Endothelial cell of umbilical vein (primary cell): ENCODE measurements around the gene TSC22D3. TPM values are rescaled to one million over a fixed set of nuclear protein-coding genes. Genes with fewer than 3 reads are reported as not detected.

Experiments used
- BruUV-seq: library from RNA; stranded (reverse); fragments of 400-500 nt; replicated peaks from 2 replicates; lab custom pipeline; 2021; lab: Mats Ljungman, UMichigan
- CTCF ChIA-PET: fragments of 300-600, 350-600 bp; sonication (Branson Sonifier 250); formaldehyde crosslinking; loops from one replicate; lab custom pipeline; 2021; ENCODE audit warnings: antibody characterized with exemption, inconsistent platforms; lab: Charles Lee
- POLR2A ChIA-PET: fragments of 300-600, 350-600 bp; sonication (Branson Sonifier 250); formaldehyde crosslinking; loops from one replicate; lab custom pipeline; 2021; ENCODE audit warnings: antibody characterized with exemption, inconsistent platforms; lab: Charles Lee
- DNase-seq: peaks from one replicate; pipeline ENCODE4 v3.0.0-alpha.2; 2011; ENCODE audit warnings: low read depth, low spot score
- FAIRE-seq: peaks from 2 replicates; lab custom pipeline; 2011; peaks lifted over from hg19 to GRCh38; lab: Jason Lieb, UNC
- H2AFZ ChIP-seq: 2 replicates; pipeline ENCODE4 v1.6.0; 2012; ENCODE audit warnings: low read depth, low read length, control low read depth, inconsistent platforms
- H3K27ac ChIP-seq: 2 replicates; pipeline ENCODE4 v1.5.1; 2011; ENCODE audit warnings: low read depth, mild to moderate bottlenecking, control low read depth, low read length, moderate library complexity; ENCODE audit not compliant: insufficient read depth
- H3K27me3 ChIP-seq, 2 experiments: 2 replicates each; pipeline versions ENCODE4 v1.6.0 to v1.6.1; 2011; ENCODE audit warnings: low read length in 2 of 2, mixed read lengths in 1 of 2; ENCODE audit not compliant: control insufficient read depth in 2 of 2, insufficient read depth in 2 of 2
- H3K36me3 ChIP-seq, 2 experiments: 2 replicates in 1 of 2; 3 replicates in 1 of 2; pipeline ENCODE4 v1.5.1; 2011; ENCODE audit warnings: low read length in 2 of 2, mild to moderate bottlenecking in 1 of 2, moderate library complexity in 1 of 2; ENCODE audit not compliant: control insufficient read depth in 2 of 2, insufficient read depth in 2 of 2; ENCODE audit errors: extremely low read depth in 1 of 2
- H3K4me1 ChIP-seq: 3 replicates; pipeline ENCODE4 v1.5.1; 2011; ENCODE audit warnings: mild to moderate bottlenecking, low read length; ENCODE audit not compliant: control insufficient read depth, insufficient read depth; ENCODE audit errors: extremely low read depth
- H3K4me2 ChIP-seq: 2 replicates; pipeline ENCODE4 v1.6.1; 2011; ENCODE audit warnings: low read length, control low read depth, mixed read lengths; ENCODE audit not compliant: insufficient read depth
- H3K4me3 ChIP-seq, 3 experiments: fragments of 200-600 bp in 1 of 3; sonication (generic), shearing (Covaris generic) in 1 of 3; replicated peaks in 1 of 3; 2 replicates each; pipeline ENCODE4 v1.5.1; 2011 to 2016; ENCODE audit warnings: control low read depth in 3 of 3, low read length in 3 of 3, mild to moderate bottlenecking in 2 of 3, inconsistent platforms in 1 of 3, low read depth in 1 of 3, moderate library complexity in 1 of 3; ENCODE audit not compliant: insufficient read depth in 1 of 3
- H3K79me2 ChIP-seq: 2 replicates; pipeline ENCODE4 v1.6.0; 2012; ENCODE audit warnings: low read length, inconsistent platforms; ENCODE audit not compliant: control insufficient read depth, insufficient read depth
- H3K9ac ChIP-seq: replicated peaks from 2 replicates; pipeline ENCODE3; 2011; ENCODE audit warnings: low read length, control low read depth; ENCODE audit not compliant: insufficient read depth; ENCODE audit errors: extremely low read depth
- H3K9me1 ChIP-seq: replicated peaks from 3 replicates; pipeline ENCODE4 v1.6.0; 2011; ENCODE audit warnings: mild to moderate bottlenecking, low read length; ENCODE audit not compliant: control insufficient read depth, insufficient read depth; ENCODE audit errors: extremely low read depth
- H3K9me3 ChIP-seq: replicated peaks from 2 replicates; pipeline ENCODE4 v1.5.1; 2012; ENCODE audit warnings: low read length, inconsistent platforms; ENCODE audit not compliant: control insufficient read depth, insufficient read depth
- H4K20me1 ChIP-seq: replicated peaks from 2 replicates; pipeline ENCODE3; 2011; ENCODE audit warnings: mild to moderate bottlenecking, low read length; ENCODE audit not compliant: control insufficient read depth, insufficient read depth; ENCODE audit errors: extremely low read depth
- CTCF ChIP-seq, 2 donors: IDR thresholded peaks; 1 replicate in 1 of 2; 2 replicates in 1 of 2; pipeline ENCODE4 v1.5.1; 2011; ENCODE audit warnings: low read length in 2 of 2, mild to moderate bottlenecking in 2 of 2, moderate library complexity in 2 of 2, control low read depth in 1 of 2, inconsistent platforms in 1 of 2, low read depth in 1 of 2; ENCODE audit not compliant: insufficient read depth in 1 of 2; ENCODE audit errors: extremely low read depth in 1 of 2
- FOS ChIP-seq: IDR thresholded peaks from 2 replicates; pipeline ENCODE4 v1.6.1; 2011; ENCODE audit warnings: mild to moderate bottlenecking, low read length, moderate library complexity, borderline replicate concordance; ENCODE audit not compliant: insufficient read depth
- MYC ChIP-seq: IDR thresholded peaks from one replicate; pipeline ENCODE4 v1.6.1; 2011; ENCODE audit warnings: mild to moderate bottlenecking, low read depth, low read length
- POLR2A ChIP-seq: IDR thresholded peaks from 2 replicates; pipeline ENCODE4 v1.6.1; 2012; ENCODE audit warnings: low read depth, mild to moderate bottlenecking, control low read depth, low read length
- POLR2AphosphoS5 ChIP-seq: IDR thresholded peaks from 2 replicates; pipeline ENCODE4 v1.6.1; 2012; ENCODE audit warnings: low read depth, mild to moderate bottlenecking, control low read depth, low read length, moderate library complexity; ENCODE audit not compliant: insufficient read depth
- dilution Hi-C: fragments of 300-500 bp; cut with MboI; formaldehyde crosslinking; loops from one replicate; pipeline ENCODE4 v1.15.0; 2019; ENCODE audit warnings: low sequenced_read_pairs; ENCODE audit not compliant: extremely low pct_ligation_motif_present
- intact Hi-C: fragments of 100-400 bp; cut with micrococcal nuclease; formaldehyde crosslinking; loops from one replicate; pipeline ENCODE4 v1.10.0; 2022
- polyA plus RNA-seq, 4 experiments: library from polyadenylated mRNA; depleted of rRNA in 3 of 4; stranded (reverse) in 3 of 4; unstranded in 1 of 4; fragments of >200 nt; gene quantifications; 2 replicates each; pipeline versions ENCODE4 v1.2.1 to v1.2.3, GENCODE V29; 2011 to 2012; ENCODE audit warnings: missing spikeins in 1 of 4
- total RNA-seq: library from RNA; stranded (reverse); gene quantifications from 2 replicates; pipeline ENCODE4 v1.2.3, GENCODE V29; 2021

The TSC22D3 gene
- total and polyA plus RNA-seq, 2 donors (not counting 3 experiments of a cell fraction or from before 2014, with no cell fraction given) = 21.1 to 37.4 TPM

- H3K9me1 ChIP-seq = no peaks in the 10 kb centered on the region
- CTCF ChIA-PET = interaction anchor here (1.1 to 2.8 kb wide), 4 partner anchors 13 to 56 kb away, joined by 5 to 25 read pairs (median 10); partner anchors contain the start of genes NCBP2L and TSC22D3
- H3K4me1 ChIP-seq = peaks cover 32% of the 10 kb centered on the region
- no peak for FAIRE-seq
- TF ChIP-seq POLR2A (no peak), CTCF (IDR thresholded peaks at IDR 0.05; ENCODE audit: extremely low read depth in 1 of 2, insufficient read depth in 1 of 2, low read depth in 1 of 2, low read length in 2 of 2) (no peak), FOS (no peak), POLR2AphosphoS5 (no peak), MYC (no peak)
- H3K4me2 ChIP-seq = no peak overlapping the region
- DNase-seq = no peak
- H3K27ac ChIP-seq = no peak overlapping the region
- H2AFZ ChIP-seq = no peak overlapping the region
- POLR2A ChIA-PET = no interaction called here
- intact Hi-C loops (loop anchor here (5.0 kb wide), 2 partner anchors 48 to 52 kb away; partner anchors contain the start of genes NCBP2L and TSC22D3), dilution Hi-C loops (no loop called here)
- no peaks in the 10 kb centered on the region for H3K9me3 ChIP-seq
- H3K79me2 ChIP-seq = no peaks in the 10 kb centered on the region
- H3K4me3 ChIP-seq = no peak overlapping the region
- no peak overlapping the region for H3K9ac ChIP-seq
- BruUV-seq = no TSS peak
- no peaks in the 10 kb centered on the region for H3K27me3 ChIP-seq
- H3K36me3 ChIP-seq = no peaks in the 10 kb centered on the region
- H4K20me1 ChIP-seq = no peaks in the 10 kb centered on the region
Observed at GRCh38 chrX:107729558-107730297, 45.9 kb downstream of the TSC22D3 start.
